Colon (tissue), 2 donors: ENCODE measurements around the gene MYH7.
"Not testable (repeated sequence)": the region's sequence is repeated elsewhere in the genome, so short reads cannot be mapped to it uniquely, and the experiment has no call there.

Source experiments
- FAIRE-seq: peaks from 2 replicates; lab custom pipeline; 2012; peaks lifted over from hg19 to GRCh38; lab: Jason Lieb, UNC
- donor health status: control.
- donor health status: control.

MYH7 gene

GRCh38 chr14:23430016-23430722, 5.3 kb downstream of the MYH7 start:
- no peak for FAIRE-seq

GRCh38 chr14:23428686-23429495, 6.6 kb downstream of the MYH7 start:
- FAIRE-seq: no peak

GRCh38 chr14:23425798-23426197, 9.7 kb downstream of the MYH7 start:
- not testable (repeated sequence) for FAIRE-seq

GRCh38 chr14:23425169-23425568, 10.3 kb downstream of the MYH7 start:
- FAIRE-seq: no peak

GRCh38 chr14:23423657-23424056, 11.8 kb downstream of the MYH7 start:
- FAIRE-seq: no peak

GRCh38 chr14:23421594-23421993, 13.9 kb downstream of the MYH7 start:
- FAIRE-seq: no peak

GRCh38 chr14:23419646-23420045, 15.8 kb downstream of the MYH7 start:
- not testable (repeated sequence) for FAIRE-seq

- FAIRE-seq: no peak
Observed at GRCh38 chr14:23418021-23418420, 17.4 kb downstream of the MYH7 start.

- FAIRE-seq: not testable (repeated sequence)
Observed at GRCh38 chr14:23417269-23417668, 18.2 kb downstream of the MYH7 start.

GRCh38 chr14:23416801-23417200, 18.7 kb downstream of the MYH7 start:
- no peak for FAIRE-seq

GRCh38 chr14:23415821-23416778, 19.4 kb downstream of the MYH7 start:
- no peak for FAIRE-seq

- no peak for FAIRE-seq
Observed at GRCh38 chr14:23414906-23415820, 20.3 kb downstream of the MYH7 start.

- FAIRE-seq: no peak
Observed at GRCh38 chr14:23414254-23414653, 21.2 kb downstream of the MYH7 start.

- FAIRE-seq: no peak
Observed at GRCh38 chr14:23413681-23414080, 21.8 kb downstream of the MYH7 start.

- no peak for FAIRE-seq
Observed at GRCh38 chr14:23411563-23412525, 23.6 kb downstream of the MYH7 start.

GRCh38 chr14:23409966-23410635, 25.4 kb downstream of the MYH7 start:
- no peak for FAIRE-seq

- FAIRE-seq: no peak
Observed at GRCh38 chr14:23409475-23409874, 26.0 kb downstream of the MYH7 start.

GRCh38 chr14:23408307-23408630, 27.2 kb downstream of the MYH7 start:
- FAIRE-seq: no peak

- no peak for FAIRE-seq
Observed at GRCh38 chr14:23407516-23408306, 27.7 kb downstream of the MYH7 start, which contains the start of gene MYH6. TSS of gene MYH6 (minus strand) at chr14:23408273. CDS start at chr14:23407223, 1,050 bp downstream.
